ENCODE data around the gene GGT6. TPM values are rescaled to one million over a fixed set of nuclear protein-coding genes. Genes with fewer than 3 reads are reported as not detected.
A peak's percentile ranks its signal among the peaks of the same experiment; 100 is the strongest.

The GGT6 gene
- total RNA-seq, 2 donors from 2014 or later, result not detected

DNA sequence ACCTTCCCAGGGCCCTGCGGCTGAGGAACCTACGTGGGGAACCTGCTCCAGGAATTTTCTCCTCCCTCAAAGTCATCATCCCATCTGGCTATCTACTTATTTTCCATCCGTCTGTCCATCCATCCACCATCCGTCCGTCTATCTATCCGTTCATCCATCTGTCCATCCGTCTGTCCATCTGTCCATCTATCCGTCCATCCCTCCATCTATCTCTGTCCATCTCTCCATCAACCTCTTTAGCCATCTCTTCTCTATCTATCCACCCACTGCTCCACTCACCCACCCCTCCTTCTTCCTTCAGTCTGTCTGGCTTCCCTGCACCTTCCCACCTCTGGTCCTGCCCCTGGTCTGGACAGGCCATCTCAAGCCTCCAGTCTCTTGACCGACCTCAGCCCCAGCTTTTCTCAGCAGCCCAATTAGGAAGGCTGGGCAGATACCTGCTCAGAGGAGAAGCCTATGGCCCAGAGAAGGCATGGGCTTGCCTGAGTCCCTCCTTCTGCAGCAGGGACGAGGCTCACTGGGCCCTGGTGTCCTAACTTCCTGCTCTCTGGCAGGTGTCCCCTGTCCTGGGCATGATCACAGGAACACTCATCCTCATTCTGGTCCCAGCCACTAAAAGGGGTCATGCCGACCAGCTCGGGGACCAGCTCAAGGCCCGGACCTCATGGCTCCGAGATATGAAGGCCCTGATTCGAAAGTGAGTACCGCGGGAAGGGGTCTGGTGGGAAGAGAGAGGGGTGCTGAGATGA, 28.2 kb downstream of the GGT6 start:
- ATAC-seq (no peak), DNase-seq (ENCODE audit: low spot score) (no peak)
- Mint-ChIP-seq H3K4me1 (ENCODE audit: low read depth in 2 of 2) (peaks cover 0 to 7% of the 10 kb centered on the region in 2 donors), H3K9me3 (no peaks in the 10 kb centered on the region), H3K27ac (peak overlapping the region in 1 of 2 donors; percentile 29), H3K36me3 (no peaks in the 10 kb centered on the region), H3K4me3 (no peak overlapping the region), H3K27me3 (peaks cover 4 to 8% of the 10 kb centered on the region in 2 donors)

DNA sequence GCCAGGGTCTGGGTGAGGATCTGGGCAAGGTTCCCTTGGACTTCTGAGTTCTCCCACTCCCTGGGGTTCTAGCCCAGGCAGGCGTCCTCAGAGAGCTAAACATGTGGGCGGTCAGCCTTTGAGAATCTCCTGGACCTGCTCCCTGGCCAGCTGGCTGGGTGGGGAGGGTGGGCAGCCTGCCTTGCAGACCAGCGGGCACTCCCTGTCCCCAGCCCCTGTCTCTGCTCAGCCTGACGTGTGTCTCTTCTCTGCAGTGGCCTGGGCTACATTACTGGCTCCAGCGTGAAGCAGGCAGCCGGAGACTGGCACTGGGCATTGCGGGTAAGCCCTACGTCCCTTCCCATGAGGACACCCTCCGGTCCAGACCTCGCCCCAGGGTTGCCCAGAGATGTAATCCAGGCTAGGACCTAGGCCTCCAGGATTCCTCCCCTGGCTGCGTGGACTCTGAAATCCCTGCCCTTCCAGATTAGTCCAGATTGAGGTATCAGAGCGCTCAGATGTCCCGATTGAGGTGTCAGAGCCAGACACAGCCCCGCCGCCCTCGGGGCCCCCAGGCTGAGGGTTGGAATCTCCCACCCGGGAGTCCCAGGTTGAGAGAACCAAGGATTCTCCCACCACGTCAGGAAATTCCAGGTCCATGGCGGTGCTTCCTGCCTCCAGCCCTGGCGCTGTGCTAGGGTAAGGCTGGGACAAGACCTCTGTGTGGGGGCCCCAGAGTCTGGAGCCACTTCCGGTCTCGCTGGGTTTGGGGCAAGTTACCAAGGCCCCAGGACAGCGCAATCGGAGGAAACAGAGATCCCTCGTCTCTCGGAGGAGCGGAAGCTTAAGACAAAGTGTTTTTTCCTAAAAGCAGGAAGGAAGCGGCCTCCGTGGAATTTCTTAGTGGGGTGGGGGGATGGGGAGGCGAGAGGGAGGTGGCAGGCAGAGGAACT, 29.3 kb downstream of the GGT6 start:
- H3K4me3 Mint-ChIP-seq, result no peak overlapping the region
- DNase-seq (ENCODE audit: low spot score) (no peak), ATAC-seq (no peak)
- H3K27me3 Mint-ChIP-seq, result peaks cover 4 to 11% of the 10 kb centered on the region in 2 donors
- H3K4me1 Mint-ChIP-seq (ENCODE audit: low read depth in 2 of 2), result peaks cover 0 to 7% of the 10 kb centered on the region in 2 donors
- no peak overlapping the region for H3K27ac Mint-ChIP-seq
- no peaks in the 10 kb centered on the region for H3K36me3 Mint-ChIP-seq
- no peaks in the 10 kb centered on the region for H3K9me3 Mint-ChIP-seq

DNA sequence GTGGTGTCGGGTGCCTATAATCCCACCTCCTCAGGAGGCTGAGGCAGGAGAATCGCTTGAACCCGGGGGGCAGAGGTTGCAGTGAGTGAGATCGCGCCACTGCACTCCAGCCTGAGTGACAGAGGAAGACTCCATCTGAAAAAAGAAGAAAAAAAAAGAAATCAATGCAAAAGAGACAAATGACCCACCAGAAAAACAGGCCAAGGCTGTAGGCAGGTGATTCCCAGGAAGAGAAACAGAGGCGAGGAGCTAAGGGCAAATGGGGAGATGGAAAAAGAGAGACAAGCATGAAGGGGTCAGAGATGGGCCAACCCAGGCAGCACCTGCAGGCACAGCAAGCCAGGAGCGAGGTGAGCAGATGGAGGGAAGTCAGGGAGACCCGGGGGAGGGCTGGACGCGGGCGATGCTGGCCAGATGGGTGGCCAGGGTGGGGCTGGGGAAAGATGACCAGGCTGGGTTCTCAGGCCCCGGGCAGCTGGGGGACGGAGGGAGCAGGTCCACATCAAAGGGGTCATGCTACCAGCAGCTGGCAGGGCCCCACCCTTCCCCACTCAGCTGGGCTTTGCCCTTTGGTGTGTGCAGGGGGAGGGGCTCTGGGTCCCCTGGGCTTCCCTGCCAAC, 30.7 kb downstream of the GGT6 start:
- ATAC-seq, result peak in 1 of 2 donors; percentile 12
- Mint-ChIP-seq H3K27ac (no peak overlapping the region), H3K27me3 (peaks cover 7 to 15% of the 10 kb centered on the region in 2 donors), H3K4me3 (no peak overlapping the region), H3K9me3 (no peaks in the 10 kb centered on the region), H3K4me1 (ENCODE audit: low read depth in 2 of 2) (peaks cover 0 to 7% of the 10 kb centered on the region in 2 donors), H3K36me3 (no peaks in the 10 kb centered on the region)
- no peak for DNase-seq (ENCODE audit: low spot score)

DNA sequence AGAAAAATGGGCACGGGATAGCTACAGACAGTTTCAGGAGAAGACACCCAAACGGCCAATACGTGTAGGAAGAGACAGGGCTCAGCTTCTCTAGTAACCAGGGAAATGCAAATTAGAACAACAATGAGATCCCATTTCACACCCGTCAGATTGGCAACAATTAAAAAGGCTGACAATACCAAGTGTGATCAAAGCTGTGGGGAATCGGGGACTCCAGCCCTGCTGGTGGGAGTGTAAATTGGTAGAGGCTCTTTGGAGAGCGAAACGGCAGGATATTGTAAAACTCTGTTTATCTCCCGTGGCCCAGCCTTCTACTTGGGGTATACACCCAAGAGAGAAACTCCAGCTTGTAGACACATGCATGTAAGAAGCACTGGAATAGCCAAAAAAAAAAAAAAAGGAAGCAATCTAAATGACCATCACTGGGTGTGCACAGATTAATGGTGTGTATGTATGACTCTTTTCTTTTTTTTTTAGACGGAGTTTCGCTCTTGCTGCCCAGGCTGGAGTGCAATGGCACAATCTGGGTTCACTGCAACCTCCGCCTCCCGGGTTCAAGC, 32.7 kb downstream of the GGT6 start:
- DNase-seq (ENCODE audit: low spot score), result no peak
- H3K36me3 Mint-ChIP-seq, result no peaks in the 10 kb centered on the region
- no peaks in the 10 kb centered on the region for H3K9me3 Mint-ChIP-seq

DNA sequence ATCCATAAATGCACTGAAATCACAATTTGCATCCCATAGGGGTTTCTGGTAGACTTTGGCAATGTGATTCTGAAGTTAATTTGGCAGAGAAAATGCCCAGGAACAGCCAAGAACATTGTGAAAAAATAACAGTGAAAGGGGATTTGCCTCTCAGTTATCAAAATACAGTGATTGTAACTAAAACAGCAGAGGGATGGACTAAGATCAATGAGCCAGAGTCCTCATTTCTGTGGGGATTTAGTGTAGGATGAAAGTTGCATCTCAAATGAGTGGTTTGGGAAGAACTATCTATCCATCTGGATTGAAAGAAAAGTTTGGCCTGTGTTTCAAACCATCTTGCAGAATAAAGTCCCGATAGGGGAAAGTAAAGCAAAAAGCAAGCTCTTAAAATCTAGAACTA, 33.2 kb downstream of the GGT6 start:
- Mint-ChIP-seq H3K27me3 (peaks cover 7 to 12% of the 10 kb centered on the region in 2 donors), H3K9me3 (no peaks in the 10 kb centered on the region), H3K36me3 (no peaks in the 10 kb centered on the region), H3K4me1 (ENCODE audit: low read depth in 2 of 2) (peaks cover 0 to 3% of the 10 kb centered on the region in 2 donors), H3K4me3 (no peak overlapping the region), H3K27ac (no peak overlapping the region)
- ATAC-seq (no peak), DNase-seq (ENCODE audit: low spot score) (no peak)

More for the DNA sequence above, 32.7 kb downstream of the GGT6 start:
- peaks cover 7 to 15% of the 10 kb centered on the region in 2 donors for H3K27me3 Mint-ChIP-seq
- no peak overlapping the region for H3K27ac Mint-ChIP-seq
- no peak for ATAC-seq
- H3K4me3 Mint-ChIP-seq, result no peak overlapping the region
- H3K4me1 Mint-ChIP-seq (ENCODE audit: low read depth in 2 of 2), result peaks cover 0 to 4% of the 10 kb centered on the region in 2 donors

DNA sequence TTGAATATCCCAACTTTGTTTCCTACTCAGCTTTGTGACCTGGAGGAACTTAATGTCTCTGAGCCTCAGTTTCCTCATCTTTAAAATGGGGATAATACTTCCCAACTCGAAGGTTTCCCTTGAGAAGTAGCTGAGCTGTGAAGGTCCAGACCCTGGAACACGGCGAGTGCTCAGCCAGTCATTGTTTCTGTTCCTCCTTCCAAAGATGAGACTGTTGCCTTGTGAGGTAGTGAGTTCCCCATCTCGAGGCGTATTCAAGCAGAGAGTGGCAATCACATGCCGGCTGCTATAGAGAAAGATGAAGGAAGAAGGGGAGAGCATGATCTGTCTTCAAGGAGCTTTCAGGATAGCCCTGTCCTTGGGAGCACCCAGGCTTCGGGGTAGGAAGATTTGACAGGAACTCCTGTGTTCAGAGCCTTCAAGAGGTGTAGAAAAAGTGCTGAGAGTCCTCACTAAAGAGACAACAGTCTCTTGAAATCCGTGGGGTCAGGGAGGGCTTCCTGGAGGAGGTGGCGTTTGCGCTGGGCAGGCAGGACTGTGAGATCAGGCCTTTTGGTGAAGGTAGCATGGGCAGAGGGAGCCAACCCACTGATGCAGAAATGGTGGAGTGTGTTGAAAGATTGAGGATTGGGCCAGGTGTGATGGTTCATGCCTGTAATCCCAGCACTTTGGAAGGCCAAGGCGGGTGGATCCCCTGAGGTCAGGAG, 34.5 kb downstream of the GGT6 start:
- Mint-ChIP-seq H3K4me1 (ENCODE audit: low read depth in 2 of 2) (no peaks in the 10 kb centered on the region), H3K9me3 (no peaks in the 10 kb centered on the region), H3K27ac (no peak overlapping the region), H3K4me3 (no peak overlapping the region), H3K36me3 (no peaks in the 10 kb centered on the region), H3K27me3 (peaks cover 3 to 7% of the 10 kb centered on the region in 2 donors)
- no peak for DNase-seq (ENCODE audit: low spot score)
- no peak for ATAC-seq

DNA sequence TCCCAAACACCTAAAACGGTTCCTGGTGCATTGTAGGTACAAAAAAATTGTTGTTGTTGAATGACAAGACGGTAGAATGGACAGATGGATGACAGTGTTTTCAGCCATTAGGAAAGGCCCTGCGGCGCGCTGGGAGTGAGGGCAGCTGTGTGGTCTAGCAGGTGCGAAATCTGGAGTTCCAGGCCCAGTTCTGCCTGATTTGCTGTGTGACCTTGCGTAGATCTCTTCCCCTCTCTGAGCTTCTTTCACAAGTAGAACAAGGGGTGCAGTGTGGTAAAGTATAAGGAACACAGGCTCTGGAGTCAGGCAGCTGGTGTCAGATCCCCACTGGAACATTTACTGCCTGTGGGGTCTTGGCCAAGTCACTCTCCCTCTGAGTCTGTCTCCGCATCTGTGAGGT, 36.4 kb downstream of the GGT6 start:
- Mint-ChIP-seq H3K36me3 (no peaks in the 10 kb centered on the region), H3K27ac (no peak overlapping the region), H3K4me3 (no peak overlapping the region), H3K4me1 (ENCODE audit: low read depth in 2 of 2) (no peaks in the 10 kb centered on the region), H3K9me3 (no peaks in the 10 kb centered on the region), H3K27me3 (peaks cover 3 to 7% of the 10 kb centered on the region in 2 donors)
- ATAC-seq (no peak), DNase-seq (ENCODE audit: low spot score) (no peak)

DNA sequence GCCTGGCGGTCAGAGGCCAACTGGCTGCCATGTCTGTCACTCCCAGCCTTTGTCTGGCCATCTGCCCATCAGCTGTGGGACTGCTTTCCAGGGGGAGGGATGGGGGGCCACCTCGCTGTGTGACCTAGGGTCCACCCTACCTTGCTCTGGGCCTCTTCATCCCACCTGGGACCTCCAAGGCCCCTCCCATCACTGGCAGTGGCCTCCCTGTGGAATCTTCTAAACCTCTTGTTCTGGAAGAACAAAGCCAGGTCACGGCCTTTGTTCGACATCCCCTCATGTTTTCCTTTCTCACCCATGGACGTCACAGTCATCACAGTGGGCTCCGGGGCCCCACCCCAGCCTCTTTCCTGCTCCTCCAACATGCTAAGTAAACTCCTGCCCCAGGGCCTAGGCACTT, 37.7 kb downstream of the GGT6 start:
- H3K4me3 Mint-ChIP-seq, result no peak overlapping the region
- peaks cover 3 to 7% of the 10 kb centered on the region in 2 donors for H3K27me3 Mint-ChIP-seq
- H3K36me3 Mint-ChIP-seq, result no peaks in the 10 kb centered on the region
- no peaks in the 10 kb centered on the region for H3K4me1 Mint-ChIP-seq (ENCODE audit: low read depth in 2 of 2)
- no peak for DNase-seq (ENCODE audit: low spot score)
- no peak overlapping the region for H3K27ac Mint-ChIP-seq
- H3K9me3 Mint-ChIP-seq, result no peaks in the 10 kb centered on the region
- no peak for ATAC-seq

DNA sequence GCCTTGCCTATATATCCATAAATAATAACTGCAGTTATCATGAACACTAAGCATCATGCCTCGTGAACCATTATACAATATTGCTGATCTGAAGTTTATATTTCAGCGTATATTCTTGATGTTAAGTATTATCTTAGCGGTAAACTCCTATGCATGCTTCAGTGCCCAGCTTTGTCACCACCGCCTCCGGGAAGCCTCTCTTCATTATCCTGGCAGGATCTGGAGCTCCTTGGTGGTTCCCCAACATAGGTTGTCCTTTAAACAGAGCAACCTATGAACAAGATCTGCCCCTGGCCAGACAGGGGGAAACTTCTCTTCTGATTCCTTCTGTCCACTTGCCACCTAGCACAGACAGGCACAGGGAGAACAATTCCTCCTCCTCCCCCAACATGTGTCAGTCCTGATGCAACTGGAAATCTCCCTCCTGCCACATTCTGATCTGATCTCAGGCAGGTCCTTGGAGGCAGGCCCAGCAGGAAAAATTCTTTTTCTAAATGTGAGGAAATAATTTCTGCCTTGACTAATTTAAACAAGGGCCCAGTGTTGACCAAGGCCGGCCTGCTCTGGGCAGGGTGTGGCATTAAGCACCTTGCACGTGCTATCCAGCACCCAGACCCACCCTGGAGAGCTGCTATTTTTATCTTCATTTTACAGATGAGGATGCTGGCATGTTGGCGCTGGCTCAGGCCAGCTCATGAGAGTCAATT, 39.3 kb downstream of the GGT6 start:
- H3K27ac Mint-ChIP-seq, result no peak overlapping the region
- no peaks in the 10 kb centered on the region for H3K9me3 Mint-ChIP-seq
- H3K27me3 Mint-ChIP-seq, result peaks cover 3 to 4% of the 10 kb centered on the region in 2 donors
- H3K36me3 Mint-ChIP-seq, result no peaks in the 10 kb centered on the region
- DNase-seq (ENCODE audit: low spot score) (no peak), ATAC-seq (no peak)
- no peaks in the 10 kb centered on the region for H3K4me1 Mint-ChIP-seq (ENCODE audit: low read depth in 2 of 2)
- H3K4me3 Mint-ChIP-seq, result no peak overlapping the region

DNA sequence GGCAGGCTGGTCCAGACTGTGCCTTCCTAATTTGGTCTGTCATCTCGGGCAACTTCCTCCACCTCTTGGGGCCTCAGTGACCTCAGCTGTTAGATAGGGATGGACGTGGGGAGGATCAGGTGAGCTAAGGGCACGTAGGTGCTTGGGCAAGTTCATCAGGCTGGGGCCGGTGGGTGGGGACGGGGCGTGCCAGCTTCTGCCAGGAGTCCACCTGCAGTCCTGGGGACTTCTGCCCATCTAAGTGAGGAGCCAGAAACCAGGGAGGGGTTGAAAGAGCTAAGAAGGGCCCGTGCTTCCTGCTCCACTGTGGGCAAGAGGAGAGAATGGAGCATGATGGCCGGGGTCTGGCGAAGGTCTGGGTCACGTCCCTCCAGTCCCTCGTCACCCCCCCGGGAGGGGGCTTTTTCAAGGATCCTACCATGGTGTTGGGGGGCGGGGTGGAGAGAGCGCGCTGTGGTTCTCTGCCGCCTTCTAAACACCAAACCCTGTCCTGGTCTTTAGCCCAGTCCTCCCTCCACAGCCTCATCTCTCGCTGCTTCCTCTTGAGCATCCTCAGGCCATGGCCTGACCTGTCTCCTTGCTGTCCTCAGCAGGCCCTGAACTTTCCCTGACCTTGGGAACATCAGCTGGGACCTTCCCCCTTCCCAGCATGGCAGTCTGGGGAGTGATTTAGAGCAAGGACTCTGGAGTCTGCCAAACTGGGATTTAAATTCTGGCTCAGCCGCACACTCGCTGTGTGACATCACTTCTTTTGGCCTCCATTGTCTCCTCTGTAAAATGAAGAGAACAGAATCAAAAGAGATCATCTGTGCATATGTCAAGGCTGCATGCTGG, 40.1 kb downstream of the GGT6 start:
- Mint-ChIP-seq H3K36me3 (no peaks in the 10 kb centered on the region), H3K9me3 (no peaks in the 10 kb centered on the region), H3K27me3 (no peaks in the 10 kb centered on the region), H3K4me3 (no peak overlapping the region), H3K4me1 (ENCODE audit: low read depth in 2 of 2) (no peaks in the 10 kb centered on the region), H3K27ac (no peak overlapping the region)
- DNase-seq (ENCODE audit: low spot score) (no peak), ATAC-seq (peak in 1 of 2 donors; percentile 8)

DNA sequence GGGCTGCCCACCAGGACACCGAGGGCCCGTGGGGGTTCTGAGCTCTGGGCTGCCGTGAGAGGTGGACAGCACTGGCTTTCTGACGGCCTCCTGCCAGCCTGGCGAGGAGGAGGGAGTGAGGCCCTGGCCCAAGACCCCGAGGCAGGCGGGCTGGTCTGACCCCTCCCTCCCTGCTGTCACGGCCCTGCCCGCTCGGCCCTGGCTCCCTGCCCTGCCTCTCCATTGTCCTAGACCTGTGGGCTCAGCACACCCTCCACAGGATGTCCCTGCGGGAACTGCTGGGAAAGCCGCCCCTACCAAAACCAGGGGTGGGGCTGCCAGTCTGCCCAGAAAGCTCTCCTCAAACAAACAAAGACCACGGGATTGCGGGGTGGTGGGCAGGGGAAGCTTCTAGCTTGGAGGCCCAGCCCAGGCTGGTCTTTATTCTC, 41.0 kb downstream of the GGT6 start:
- Mint-ChIP-seq H3K36me3 (no peaks in the 10 kb centered on the region), H3K9me3 (no peaks in the 10 kb centered on the region), H3K4me3 (no peak overlapping the region), H3K27me3 (no peaks in the 10 kb centered on the region), H3K27ac (no peak overlapping the region), H3K4me1 (ENCODE audit: low read depth in 2 of 2) (no peaks in the 10 kb centered on the region)
- ATAC-seq, result no peak
- no peak for DNase-seq (ENCODE audit: low spot score)

DNA sequence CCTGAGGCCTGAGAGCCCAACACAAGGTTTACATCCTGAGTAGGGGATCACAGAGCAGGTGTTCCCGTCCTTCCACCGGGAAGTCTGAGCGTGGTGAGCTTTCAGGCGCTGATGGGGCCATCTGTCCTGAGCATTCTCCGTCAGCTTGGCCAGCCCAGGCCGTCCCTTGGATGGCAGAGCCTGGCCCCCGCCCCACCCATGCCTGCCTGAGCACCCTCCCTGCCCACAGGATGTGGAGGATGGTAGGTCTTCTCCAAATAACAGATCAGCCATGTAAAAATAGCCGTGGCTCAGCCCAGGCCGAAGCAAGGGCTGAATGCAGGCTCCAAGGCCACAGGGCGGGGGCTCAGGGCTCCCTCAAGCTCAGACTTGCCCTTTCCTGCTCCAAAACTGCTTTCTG, 41.5 kb downstream of the GGT6 start:
- no peaks in the 10 kb centered on the region for H3K4me1 Mint-ChIP-seq (ENCODE audit: low read depth in 2 of 2)

More for the DNA sequence above, 41.5 kb downstream of the GGT6 start:
- DNase-seq (ENCODE audit: low spot score) (no peak), ATAC-seq (no peak)
- no peak overlapping the region for H3K4me3 Mint-ChIP-seq
- H3K9me3 Mint-ChIP-seq, result no peaks in the 10 kb centered on the region
- no peaks in the 10 kb centered on the region for H3K36me3 Mint-ChIP-seq
- no peak overlapping the region for H3K27ac Mint-ChIP-seq
- H3K27me3 Mint-ChIP-seq, result no peaks in the 10 kb centered on the region

All from natural killer cell treated with Interleukin-12 subunit alpha and Interleukin-12 subunit beta and Interleukin-15 and Interleukin-18, amount 100 ng/mL, for 72 hours (primary cell).